ENCODE measurements around the gene MBP.

Gene MBP

GRCh38 chr18:77148289-77148688 is 15.7 kb upstream of the MBP start:
- H3K4me3 ChIP-seq (replicated peaks; ENCODE audit: insufficient read depth, low read length): no peak overlapping the region
- TF ChIP-seq CTCF (IDR thresholded peaks at IDR 0.05; ENCODE audit: insufficient read depth, low read length) (no peak), GABPA (IDR thresholded peaks at IDR 0.05; ENCODE audit: low read depth) (no peak), REST (IDR thresholded peaks at IDR 0.05; ENCODE audit: insufficient replicate concordance, low read depth) (no peak), SPI1 (IDR thresholded peaks at IDR 0.05; ENCODE audit: borderline replicate concordance, low read depth) (no peak), POLR2AphosphoS5 (IDR thresholded peaks at IDR 0.05; ENCODE audit: low read depth) (no peak)
- DNase-seq (ENCODE audit: low read depth in 1 of 2, low spot score in 1 of 2): no peak
- H3K27me3 ChIP-seq (ENCODE audit: insufficient read depth, poor library complexity, severe bottlenecking): no peaks in the 10 kb centered on the region
- H3K27ac ChIP-seq (replicated peaks): no peak overlapping the region

- Histone ChIP-seq H3K27ac (replicated peaks) (no peak overlapping the region), H3K4me3 (replicated peaks; ENCODE audit: insufficient read depth, low read length) (no peak overlapping the region), H3K27me3 (ENCODE audit: insufficient read depth, poor library complexity, severe bottlenecking) (no peaks in the 10 kb centered on the region)
- TF ChIP-seq CTCF (IDR thresholded peaks at IDR 0.05; ENCODE audit: insufficient read depth, low read length) (no peak), SPI1 (IDR thresholded peaks at IDR 0.05; ENCODE audit: borderline replicate concordance, low read depth) (peak; percentile 94)
- peak; percentile 35 to 52 for DNase-seq (ENCODE audit: low read depth in 1 of 2, low spot score in 1 of 2)
Measured at GRCh38 chr18:77147418-77147852, 14.9 kb upstream of the MBP start.

GRCh38 chr18:77146249-77147080 is 13.9 kb upstream of the MBP start:
- Histone ChIP-seq H3K27ac (replicated peaks) (no peak overlapping the region), H3K4me3 (replicated peaks; ENCODE audit: insufficient read depth, low read length) (no peak overlapping the region), H3K27me3 (ENCODE audit: insufficient read depth, poor library complexity, severe bottlenecking) (no peaks in the 10 kb centered on the region)
- no peak for DNase-seq (ENCODE audit: low read depth in 1 of 2, low spot score in 1 of 2)
- TF ChIP-seq POLR2AphosphoS5 (IDR thresholded peaks at IDR 0.05; ENCODE audit: low read depth) (no peak), CTCF (IDR thresholded peaks at IDR 0.05; ENCODE audit: insufficient read depth, low read length) (no peak), SPI1 (IDR thresholded peaks at IDR 0.05; ENCODE audit: borderline replicate concordance, low read depth) (no peak), REST (IDR thresholded peaks at IDR 0.05; ENCODE audit: insufficient replicate concordance, low read depth) (no peak), GABPA (IDR thresholded peaks at IDR 0.05; ENCODE audit: low read depth) (no peak)

All from HL-60 (cell line).